Sigmoid colon (tissue), 7 donors: ENCODE data around the gene OSBP2. TPM values are rescaled to one million over a fixed set of nuclear protein-coding genes. Genes with fewer than 3 reads are reported as not detected.

Source experiments
- DNase-seq: peaks from one replicate; pipeline ENCODE4 v3.0.0-alpha.2; 2019
- H3K27ac ChIP-seq, 4 donors: fragments of 200-600 bp; sonication (generic); one replicate each; pipeline ENCODE4 v1.5.1; 2016 to 2019; ENCODE audit warnings: mild to moderate bottlenecking in 1 of 4
- H3K27me3 ChIP-seq, 3 donors: fragments of 200-600 bp; sonication (generic); one replicate each; pipeline ENCODE4 v1.5.1; 2019; ENCODE audit warnings: mild to moderate bottlenecking in 1 of 3
- H3K36me3 ChIP-seq, 4 donors: fragments of 200-600 bp; sonication (generic); one replicate each; pipeline ENCODE4 v1.5.1; 2016 to 2019
- H3K4me1 ChIP-seq, 4 donors: fragments of 200-600 bp; sonication (generic); one replicate each; pipeline ENCODE4 v1.5.1; 2017 to 2019
- H3K4me3 ChIP-seq, 4 donors: fragments of 200-600 bp; sonication (generic); one replicate each; pipeline ENCODE4 v1.5.1; 2017 to 2019; ENCODE audit warnings: mild to moderate bottlenecking in 2 of 4, moderate library complexity in 1 of 4
- H3K9me3 ChIP-seq, 4 donors: fragments of 200-600 bp in 3 of 4; sonication (generic) in 3 of 4; one replicate each; pipeline versions ENCODE4 v1.5.1 to v1.6.1; 2013 to 2019
- EP300 ChIP-seq, 4 donors: sonication (generic); formaldehyde crosslinking; IDR thresholded peaks; one replicate each; pipeline ENCODE4 v1.6.1; 2017; ENCODE audit warnings: antibody characterized with exemption in 4 of 4
- POLR2A ChIP-seq, 2 donors: fragments of 450-650 bp; IDR thresholded peaks; one replicate each; pipeline ENCODE4 v1.6.1; 2016; ENCODE audit warnings: antibody characterized with exemption in 2 of 2, mild to moderate bottlenecking in 2 of 2, moderate library complexity in 2 of 2
- POLR2AphosphoS5 ChIP-seq, 4 donors: sonication (generic); formaldehyde crosslinking; IDR thresholded peaks; one replicate each; pipeline ENCODE4 v1.6.1; 2017; ENCODE audit warnings: antibody characterized with exemption in 4 of 4
- WGBS, 2 donors: extraction: QIAGEN DNeasy Blood & Tissue Kit; methylation state at CpG; one replicate each; pipeline ENCODE4 v1.1.7; 2013; 5-methylcytosine and 5-hydroxymethylcytosine counted together
- intact Hi-C: fragments of 100-400 bp; cut with DNase I; formaldehyde crosslinking; loops from one replicate; pipeline ENCODE4 v1.15.1; 2023
- polyA plus RNA-seq, 3 donors: library from polyadenylated mRNA; stranded (reverse); fragments of 200-250 nt; gene quantifications; one replicate each; pipeline ENCODE4 v1.2.3, GENCODE V29; 2013
- total RNA-seq, 4 donors: library from RNA; depleted of rRNA; stranded (reverse); fragments of >200 nt; gene quantifications; one replicate each; pipeline ENCODE4 v1.1.0, GENCODE V29; 2016
- TF ChIP-seq, protein P1 (sequence below), 4 experiments: fragments of 450-650 bp in 3 of 4; fragments of 200-600 bp in 1 of 4; IDR thresholded peaks; one replicate each; pipeline ENCODE4 v1.5.1; 2016 to 2019; ENCODE audit warnings: antibody characterized with exemption in 4 of 4, mild to moderate bottlenecking in 3 of 4, moderate library complexity in 2 of 4
- donor health status: healthy with polysubstance abuse.
- donor health status: Bipolar disorder and iron deficiency.
- donor health status: healthy.

The OSBP2 gene
- total and polyA plus RNA-seq, 7 donors: 1.2 to 3.0 (median 1.6) TPM

DNA sequence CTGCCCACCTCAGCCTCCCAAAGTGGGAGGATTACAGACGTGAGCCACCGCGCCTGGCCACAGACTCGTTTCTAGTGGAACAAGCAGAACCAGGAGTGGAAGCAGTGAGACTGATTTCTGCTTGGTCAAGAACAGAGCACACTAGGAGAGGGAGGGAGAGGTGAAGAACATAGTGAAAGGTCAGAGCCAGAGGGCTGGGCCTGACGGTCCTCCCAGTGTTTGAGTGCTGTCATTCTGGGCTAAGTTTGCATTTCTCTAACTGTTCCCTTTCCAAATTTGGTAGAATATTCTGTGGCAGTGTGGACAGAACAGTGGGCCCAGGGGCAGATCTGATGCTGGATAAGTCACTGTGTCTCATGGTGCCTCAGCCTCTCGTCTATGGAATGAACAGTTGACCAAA lies 55.2 kb downstream of the OSBP2 start:
- H3K4me1 ChIP-seq: no peaks in the 10 kb centered on the region
- no peaks in the 10 kb centered on the region for H3K9me3 ChIP-seq
- H3K27ac ChIP-seq: no peak overlapping the region
- WGBS, 2 donors: 85 to 86% methylated on average over 6 of the region's 6 CpGs
- TF ChIP-seq, protein P1, sequence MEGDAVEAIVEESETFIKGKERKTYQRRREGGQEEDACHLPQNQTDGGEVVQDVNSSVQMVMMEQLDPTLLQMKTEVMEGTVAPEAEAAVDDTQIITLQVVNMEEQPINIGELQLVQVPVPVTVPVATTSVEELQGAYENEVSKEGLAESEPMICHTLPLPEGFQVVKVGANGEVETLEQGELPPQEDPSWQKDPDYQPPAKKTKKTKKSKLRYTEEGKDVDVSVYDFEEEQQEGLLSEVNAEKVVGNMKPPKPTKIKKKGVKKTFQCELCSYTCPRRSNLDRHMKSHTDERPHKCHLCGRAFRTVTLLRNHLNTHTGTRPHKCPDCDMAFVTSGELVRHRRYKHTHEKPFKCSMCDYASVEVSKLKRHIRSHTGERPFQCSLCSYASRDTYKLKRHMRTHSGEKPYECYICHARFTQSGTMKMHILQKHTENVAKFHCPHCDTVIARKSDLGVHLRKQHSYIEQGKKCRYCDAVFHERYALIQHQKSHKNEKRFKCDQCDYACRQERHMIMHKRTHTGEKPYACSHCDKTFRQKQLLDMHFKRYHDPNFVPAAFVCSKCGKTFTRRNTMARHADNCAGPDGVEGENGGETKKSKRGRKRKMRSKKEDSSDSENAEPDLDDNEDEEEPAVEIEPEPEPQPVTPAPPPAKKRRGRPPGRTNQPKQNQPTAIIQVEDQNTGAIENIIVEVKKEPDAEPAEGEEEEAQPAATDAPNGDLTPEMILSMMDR (IDR thresholded peaks at IDR 0.05): no peak
- TF ChIP-seq POLR2AphosphoS5 (IDR thresholded peaks at IDR 0.05) (no peak), POLR2A (IDR thresholded peaks at IDR 0.05) (no peak), EP300 (IDR thresholded peaks at IDR 0.05) (no peak)
- H3K4me3 ChIP-seq: no peak overlapping the region
- no peaks in the 10 kb centered on the region for H3K36me3 ChIP-seq
- no peaks in the 10 kb centered on the region for H3K27me3 ChIP-seq
- no peak for DNase-seq
- intact Hi-C loops: loop anchor here (10.0 kb wide), 1 partner anchor 85 kb away; the partner anchor contains the start of gene DUSP18

GRCh38 chr22:30751529-30751928 lies 56.9 kb downstream of the OSBP2 start:
- no peaks in the 10 kb centered on the region for H3K27me3 ChIP-seq
- H3K4me1 ChIP-seq: no peaks in the 10 kb centered on the region
- no peaks in the 10 kb centered on the region for H3K9me3 ChIP-seq
- intact Hi-C loops: loop anchor here (10.0 kb wide), 1 partner anchor 87 kb away; the partner anchor contains the start of gene DUSP18
- WGBS, 2 donors: 84 to 85% methylated on average over 10 of the region's 10 CpGs
- H3K27ac ChIP-seq: no peak overlapping the region
- H3K4me3 ChIP-seq: no peak overlapping the region
- DNase-seq: no peak
- no peak for TF ChIP-seq EP300 (IDR thresholded peaks at IDR 0.05)
- no peak for TF ChIP-seq POLR2A (IDR thresholded peaks at IDR 0.05)
- TF ChIP-seq, protein P1 (IDR thresholded peaks at IDR 0.05): no peak
- TF ChIP-seq POLR2AphosphoS5 (IDR thresholded peaks at IDR 0.05): no peak
- H3K36me3 ChIP-seq: no peaks in the 10 kb centered on the region

- intact Hi-C loops: loop anchor here (10.0 kb wide), 1 partner anchor 88 kb away; the partner anchor contains the start of gene DUSP18
- H3K36me3 ChIP-seq: no peaks in the 10 kb centered on the region
- TF ChIP-seq, protein P1 (IDR thresholded peaks at IDR 0.05): no peak
- no peak for TF ChIP-seq EP300 (IDR thresholded peaks at IDR 0.05)
- no peak for TF ChIP-seq POLR2AphosphoS5 (IDR thresholded peaks at IDR 0.05)
- no peak for TF ChIP-seq POLR2A (IDR thresholded peaks at IDR 0.05)
- no peak for DNase-seq
- no peaks in the 10 kb centered on the region for H3K27me3 ChIP-seq
- H3K9me3 ChIP-seq: no peaks in the 10 kb centered on the region
- no peak overlapping the region for H3K4me3 ChIP-seq
- no peak overlapping the region for H3K27ac ChIP-seq
- H3K4me1 ChIP-seq: no peaks in the 10 kb centered on the region
- WGBS, 2 donors: 38 to 70% methylated on average over 1 of the region's 1 CpG
Measured at GRCh38 chr22:30752771-30753170, 58.1 kb downstream of the OSBP2 start.

DNA sequence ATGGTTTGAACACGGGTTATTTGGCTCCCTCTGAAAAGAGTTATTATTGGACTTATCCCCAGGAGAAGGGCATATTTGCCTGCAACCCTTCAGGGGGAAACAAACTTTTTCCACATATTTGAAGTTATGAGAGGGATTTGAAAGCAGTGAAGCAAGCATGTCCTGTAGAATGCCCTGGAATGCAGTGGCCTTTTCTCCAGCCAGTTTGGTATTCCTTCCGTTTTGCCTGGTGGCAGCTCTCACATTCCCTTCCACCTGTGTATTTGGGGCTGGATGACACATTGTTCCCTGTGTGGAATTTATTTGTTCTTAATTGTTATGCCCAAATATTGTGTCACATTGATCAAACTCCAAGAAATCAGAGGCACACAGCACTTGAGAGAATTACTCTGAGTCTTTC lies 59.0 kb downstream of the OSBP2 start:
- intact Hi-C loops: loop anchor here (10.0 kb wide), 1 partner anchor 89 kb away; the partner anchor contains the start of gene DUSP18
- H3K36me3 ChIP-seq: no peaks in the 10 kb centered on the region
- no peak overlapping the region for H3K27ac ChIP-seq
- TF ChIP-seq EP300 (IDR thresholded peaks at IDR 0.05): no peak
- TF ChIP-seq POLR2A (IDR thresholded peaks at IDR 0.05): no peak
- TF ChIP-seq, protein P1 (IDR thresholded peaks at IDR 0.05): no peak
- TF ChIP-seq POLR2AphosphoS5 (IDR thresholded peaks at IDR 0.05): no peak
- DNase-seq: no peak
- no peaks in the 10 kb centered on the region for H3K9me3 ChIP-seq
- H3K4me3 ChIP-seq: no peak overlapping the region
- H3K27me3 ChIP-seq: no peaks in the 10 kb centered on the region
- no peaks in the 10 kb centered on the region for H3K4me1 ChIP-seq
- WGBS, 2 donors: 78 to 91% methylated on average over 2 of the region's 2 CpGs

GRCh38 chr22:30754521-30754920 lies 59.8 kb downstream of the OSBP2 start:
- intact Hi-C loops: loop anchor here (10.0 kb wide), 1 partner anchor 90 kb away; the partner anchor contains the start of gene DUSP18
- no peaks in the 10 kb centered on the region for H3K27me3 ChIP-seq
- H3K9me3 ChIP-seq: no peaks in the 10 kb centered on the region
- no peak overlapping the region for H3K4me3 ChIP-seq
- no peak for TF ChIP-seq EP300 (IDR thresholded peaks at IDR 0.05)
- TF ChIP-seq, protein P1 (IDR thresholded peaks at IDR 0.05): no peak
- no peak for TF ChIP-seq POLR2A (IDR thresholded peaks at IDR 0.05)
- TF ChIP-seq POLR2AphosphoS5 (IDR thresholded peaks at IDR 0.05): no peak
- H3K4me1 ChIP-seq: no peaks in the 10 kb centered on the region
- DNase-seq: no peak
- 94 to 97% methylated on average over 4 of the region's 4 CpGs for WGBS, 2 donors
- no peaks in the 10 kb centered on the region for H3K36me3 ChIP-seq
- H3K27ac ChIP-seq: no peak overlapping the region
